CD4-positive, alpha-beta T cell (primary cell): Measurements from ENCODE around the gene SF3A2. TPM values are rescaled to one million over a fixed set of nuclear protein-coding genes. Genes with fewer than 3 reads are reported as not detected.

ENCODE experiments used
- ATAC-seq: fragments of 200-7000 bp; cut with Tn5 transposase; one replicate; pipeline ENCODE4 v1.10.0; 2022; ENCODE audit warnings: mild to moderate bottlenecking; ENCODE audit not compliant: poor library complexity
- CTCF ChIA-PET: fragments of 350-600 bp; sonication (Branson Sonifier 250); formaldehyde crosslinking; loops from one replicate; lab custom pipeline; 2021; ENCODE audit warnings: antibody characterized with exemption, inconsistent platforms; lab: Charles Lee
- POLR2A ChIA-PET: fragments of 350-600 bp; sonication (Branson Sonifier 250); formaldehyde crosslinking; loops from one replicate; lab custom pipeline; 2021; ENCODE audit warnings: antibody characterized with exemption, inconsistent platforms; lab: Charles Lee
- DNase-seq, 14 experiments: peaks; one replicate each; pipeline ENCODE4 v3.0.0-alpha.2; 2013 to 2020; ENCODE audit warnings: mixed read lengths in 2 of 14
- H3K27ac ChIP-seq, 2 donors: one replicate each; pipeline versions ENCODE4 v1.5.1 to v1.7.0; 2013; ENCODE audit warnings: low read length in 2 of 2, low read depth in 1 of 2, mild to moderate bottlenecking in 1 of 2
- H3K27me3 ChIP-seq, 2 experiments: 1 replicate in 1 of 2; 2 replicates in 1 of 2; pipeline versions ENCODE4 v1.6.1 to v1.7.0; 2013; ENCODE audit warnings: low read length in 2 of 2, control low read depth in 1 of 2, mild to moderate bottlenecking in 1 of 2, moderate library complexity in 1 of 2; ENCODE audit not compliant: insufficient read depth in 2 of 2, control insufficient read depth in 1 of 2
- H3K36me3 ChIP-seq: one replicate; pipeline ENCODE4 v1.6.1; 2013; ENCODE audit warnings: low read length, control low read depth; ENCODE audit not compliant: insufficient read depth
- H3K4me1 ChIP-seq: one replicate; pipeline ENCODE4 v1.6.1; 2013; ENCODE audit warnings: low read length, control low read depth; ENCODE audit not compliant: insufficient read depth
- H3K4me3 ChIP-seq: one replicate; pipeline ENCODE4 v1.5.1; 2013; ENCODE audit warnings: mild to moderate bottlenecking, low read length, moderate library complexity
- H3K9me3 ChIP-seq, 2 experiments: 1 replicate in 1 of 2; 2 replicates in 1 of 2; pipeline versions ENCODE4 v1.6.1 to v1.7.0; 2013; ENCODE audit warnings: low read length in 2 of 2, mild to moderate bottlenecking in 2 of 2, control low read depth in 1 of 2, moderate library complexity in 1 of 2; ENCODE audit not compliant: control insufficient read depth in 1 of 2, insufficient read depth in 1 of 2
- H3K27ac Mint-ChIP-seq: one replicate; pipeline ENCODE4 v1.8.0; 2020; ENCODE audit warnings: mixed read lengths
- H3K27me3 Mint-ChIP-seq: one replicate; pipeline ENCODE4 v1.8.0; 2021; ENCODE audit warnings: mixed read lengths
- H3K36me3 Mint-ChIP-seq: one replicate; pipeline ENCODE4 v1.8.0; 2021; ENCODE audit warnings: low read depth, mixed read lengths
- H3K4me1 Mint-ChIP-seq: one replicate; pipeline ENCODE4 v1.8.0; 2021; ENCODE audit warnings: low read depth, mixed read lengths
- H3K4me3 Mint-ChIP-seq: one replicate; pipeline ENCODE4 v1.8.0; 2020; ENCODE audit warnings: mild to moderate bottlenecking, mixed read lengths
- H3K9me3 Mint-ChIP-seq: one replicate; pipeline ENCODE4 v1.8.0; 2020; ENCODE audit warnings: mixed read lengths
- CTCF ChIP-seq: fragments of 200-600 bp; IDR thresholded peaks from one replicate; pipeline ENCODE4 v1.8.0; 2022; ENCODE audit warnings: antibody characterized with exemption, mild to moderate bottlenecking
- intact Hi-C, 2 experiments: fragments of 100-400 bp; cut with DNase I in 1 of 2; cut with micrococcal nuclease in 1 of 2; formaldehyde crosslinking; loops; one replicate each; pipeline versions ENCODE4 v1.15.1 to v1.9.0; 2023 to 2025; cut with DNase I, micrococcal nuclease
- total RNA-seq, 174 experiments: library from RNA in 2 of 174; stranded (reverse) in 2 of 174; gene quantifications; one replicate each; pipeline ENCODE4 v1.2.3 and lab custom pipeline; 2021 to 2026

SF3A2 gene
- total RNA-seq, 2 experiments from 2014 or later = 186 to 194 TPM

GRCh38 chr19:2249880-2250765 is 13.5 kb downstream of the SF3A2 start:
- H3K4me1 Mint-ChIP-seq = peaks cover 9% of the 10 kb centered on the region
- Histone ChIP-seq H3K4me3 (no peak overlapping the region), H3K27me3 (peaks cover 23 to 26% of the 10 kb centered on the region in 2 experiments), H3K27ac (no peak overlapping the region), H3K36me3 (peaks cover 37% of the 10 kb centered on the region), H3K4me1 (peaks cover 44% of the 10 kb centered on the region), H3K9me3 (peaks cover 0 to 11% of the 10 kb centered on the region in 2 experiments)
- ChIA-PET POLR2A (interaction anchor here (0.5 to 2.2 kb wide), 4 partner anchors 9 to 364 kb away, joined by 3 to 16 read pairs (median 4); no protein-coding TSS in a partner anchor), CTCF (interaction anchor here (1.0 to 1.7 kb wide), 2 partner anchors 10 to 24 kb away, joined by 3 to 4 read pairs; no protein-coding TSS in a partner anchor)
- DNase-seq (no peak), ATAC-seq (no peak)
- TF ChIP-seq CTCF = no peak
- peaks cover 23% of the 10 kb centered on the region for H3K36me3 Mint-ChIP-seq
- no peaks in the 10 kb centered on the region for H3K9me3 Mint-ChIP-seq
- peak overlapping the region; percentile 63 for H3K4me3 Mint-ChIP-seq
- no peak overlapping the region for H3K27ac Mint-ChIP-seq
- intact Hi-C loops = no loop called here
- H3K27me3 Mint-ChIP-seq = no peaks in the 10 kb centered on the region

- Mint-ChIP-seq H3K9me3 (no peaks in the 10 kb centered on the region), H3K4me1 (peaks cover 9% of the 10 kb centered on the region), H3K27ac (no peak overlapping the region), H3K4me3 (no peak overlapping the region), H3K27me3 (no peaks in the 10 kb centered on the region), H3K36me3 (peaks cover 17% of the 10 kb centered on the region)
- ATAC-seq = no peak
- no peak for DNase-seq
- Histone ChIP-seq H3K27ac (no peak overlapping the region), H3K36me3 (peaks cover 31% of the 10 kb centered on the region), H3K4me1 (peaks cover 44% of the 10 kb centered on the region), H3K9me3 (peaks cover 0 to 11% of the 10 kb centered on the region in 2 experiments), H3K4me3 (no peak overlapping the region), H3K27me3 (peaks cover 23 to 26% of the 10 kb centered on the region in 2 experiments)
- ChIA-PET CTCF (interaction anchor here (1.0 to 1.7 kb wide), 2 partner anchors 11 to 14 kb away, joined by 3 to 4 read pairs; no protein-coding TSS in a partner anchor), POLR2A (interaction anchor here (2.2 to 11.6 kb wide), 3 partner anchors 11 to 21 kb away, joined by 16 to 195 read pairs (median 44); no protein-coding TSS in a partner anchor)
- TF ChIP-seq CTCF = no peak
- intact Hi-C loops = no loop called here
Observed at GRCh38 chr19:2250766-2251105, 14.1 kb downstream of the SF3A2 start.

GRCh38 chr19:2251106-2252054 is 14.8 kb downstream of the SF3A2 start:
- CTCF ChIA-PET = interaction anchor here (1.0 to 2.1 kb wide), 4 partner anchors 9 to 14 kb away, joined by 3 to 11 read pairs (median 4); no protein-coding TSS in a partner anchor
- ATAC-seq = peak; percentile 21

More at GRCh38 chr19:2251106-2252054, 14.8 kb downstream of the SF3A2 start:
- Histone ChIP-seq H3K27ac (no peak overlapping the region), H3K4me1 (peaks cover 49% of the 10 kb centered on the region), H3K36me3 (peaks cover 24% of the 10 kb centered on the region), H3K9me3 (peaks cover 0 to 11% of the 10 kb centered on the region in 2 experiments), H3K4me3 (peak overlapping the region; percentile 50), H3K27me3 (peaks cover 23 to 26% of the 10 kb centered on the region in 2 experiments)
- TF ChIP-seq CTCF = no peak
- Mint-ChIP-seq H3K36me3 (peaks cover 10% of the 10 kb centered on the region), H3K27me3 (no peaks in the 10 kb centered on the region), H3K4me3 (peak overlapping the region; percentile 11), H3K4me1 (peaks cover 9% of the 10 kb centered on the region), H3K27ac (no peak overlapping the region), H3K9me3 (no peaks in the 10 kb centered on the region)
- peak in 2 of 14 experiments; percentile 52 to 53 for DNase-seq
- POLR2A ChIA-PET = interaction anchor here (0.6 to 11.6 kb wide), 3 partner anchors 12 to 96 kb away, joined by 3 to 195 read pairs (median 44); no protein-coding TSS in a partner anchor
- intact Hi-C loops = loop anchor here (2.0 kb wide), 2 partner anchors 15 to 21 kb away; partner anchors contain the start of genes PLEKHJ1 (in 1 of the 2) and SF3A2 (in 1 of the 2)
